HuH-7.5 (cell line): ENCODE data around the gene GSE1.

Experiments used
- DNase-seq: peaks from one replicate; pipeline ENCODE4 v3.0.0; 2011; ENCODE audit warnings: low spot score

Gene GSE1

GRCh38 chr16:85650135-85650843 is 37.2 kb downstream of the GSE1 start:
- DNase-seq: no peak

- no peak for DNase-seq
Observed at GRCh38 chr16:85650844-85651628, 37.9 kb downstream of the GSE1 start.

- DNase-seq: no peak
Observed at GRCh38 chr16:85651629-85652430, 38.7 kb downstream of the GSE1 start.

- DNase-seq: peak; percentile 68
Observed at GRCh38 chr16:85652431-85653221, 39.5 kb downstream of the GSE1 start.

- DNase-seq: no peak
Observed at GRCh38 chr16:85653290-85653891, 40.3 kb downstream of the GSE1 start.

- no peak for DNase-seq
Observed at GRCh38 chr16:85654251-85655095, 41.4 kb downstream of the GSE1 start.

DNA sequence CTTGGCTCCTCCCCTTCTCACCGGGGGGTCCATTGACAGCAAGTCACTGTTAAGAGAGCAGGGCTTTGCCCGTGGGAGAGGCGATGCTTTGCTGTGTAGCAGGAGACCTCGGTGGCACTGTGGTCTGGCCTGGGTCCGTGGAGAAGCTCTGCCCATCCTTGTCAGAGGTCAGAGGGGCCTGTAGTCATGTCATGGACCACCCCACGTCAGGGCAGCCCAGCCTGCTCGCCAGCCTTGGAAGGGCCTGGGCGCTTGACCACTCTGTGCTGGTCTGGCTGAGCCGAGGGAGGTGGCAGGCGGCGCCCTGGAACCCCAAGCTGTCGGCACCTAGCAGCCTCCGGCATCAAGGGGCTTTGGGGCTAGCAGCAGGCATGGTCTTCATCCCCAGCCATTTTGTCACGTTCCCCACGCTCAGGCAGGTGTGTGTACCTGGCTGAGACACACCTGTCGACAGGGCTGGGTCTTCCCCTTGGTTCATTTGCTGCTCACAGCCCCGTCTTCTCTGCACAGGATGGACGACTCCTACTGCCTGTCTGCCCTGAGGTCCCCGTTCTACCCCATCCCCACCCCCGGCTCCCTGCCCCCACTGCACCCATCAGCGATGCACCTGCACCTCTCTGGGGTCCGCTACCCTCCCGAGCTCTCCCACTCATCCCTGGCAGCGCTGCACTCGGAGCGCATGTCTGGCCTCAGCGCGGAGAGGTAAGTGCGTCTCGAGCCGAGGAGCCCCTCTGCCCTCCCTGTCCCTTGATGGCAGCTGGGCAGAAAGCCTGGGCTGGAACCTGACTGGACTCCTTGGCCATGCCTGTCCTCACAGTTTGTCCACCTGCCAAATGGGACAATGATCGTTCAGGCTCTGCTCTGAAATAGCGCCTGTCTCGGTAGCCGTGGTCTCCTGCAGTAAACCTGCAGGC is 42.4 kb downstream of the GSE1 start:
- DNase-seq: no peak

DNA sequence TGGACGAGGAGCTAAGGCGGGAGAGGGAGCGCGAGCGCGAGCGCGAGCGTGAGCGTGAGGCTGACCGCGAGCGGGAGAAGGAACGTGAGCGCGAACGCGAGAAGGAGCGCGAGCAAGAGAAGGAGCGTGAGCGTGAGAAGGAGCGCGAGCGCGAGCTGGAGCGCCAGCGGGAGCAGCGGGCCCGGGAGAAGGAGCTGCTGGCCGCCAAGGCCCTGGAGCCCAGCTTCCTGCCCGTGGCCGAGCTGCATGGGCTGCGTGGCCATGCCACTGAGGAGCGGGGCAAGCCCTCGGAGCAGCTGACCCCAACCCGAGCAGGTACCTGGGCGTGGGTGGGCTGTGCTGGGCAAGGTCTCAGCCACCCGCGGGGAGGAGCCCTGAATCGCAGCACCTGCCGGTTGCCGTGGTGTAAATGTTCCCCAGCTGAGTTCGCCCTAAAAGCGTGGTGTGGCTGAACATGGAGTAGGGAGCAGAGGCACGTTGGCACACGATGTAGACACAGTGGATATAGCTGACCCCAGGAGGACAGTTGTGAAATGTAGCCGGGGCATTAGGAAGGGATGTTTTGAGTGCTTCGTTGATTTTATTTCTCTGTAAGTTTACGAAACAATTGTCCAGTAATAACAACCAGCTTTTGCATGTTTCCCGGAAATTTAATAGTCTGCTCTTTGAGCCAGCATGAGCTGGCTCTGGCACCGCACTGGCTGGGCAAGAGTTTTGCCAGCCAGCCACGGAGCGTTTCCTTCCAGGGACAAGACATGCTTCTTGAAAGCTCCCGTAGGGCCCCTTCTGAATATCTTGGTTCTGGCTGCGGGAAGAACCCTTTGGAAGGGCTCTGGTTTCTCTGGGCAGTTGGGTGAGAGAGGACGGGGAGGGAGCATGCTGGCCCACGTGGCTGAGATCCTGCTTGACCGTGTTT is 43.5 kb downstream of the GSE1 start:
- DNase-seq: no peak

DNA sequence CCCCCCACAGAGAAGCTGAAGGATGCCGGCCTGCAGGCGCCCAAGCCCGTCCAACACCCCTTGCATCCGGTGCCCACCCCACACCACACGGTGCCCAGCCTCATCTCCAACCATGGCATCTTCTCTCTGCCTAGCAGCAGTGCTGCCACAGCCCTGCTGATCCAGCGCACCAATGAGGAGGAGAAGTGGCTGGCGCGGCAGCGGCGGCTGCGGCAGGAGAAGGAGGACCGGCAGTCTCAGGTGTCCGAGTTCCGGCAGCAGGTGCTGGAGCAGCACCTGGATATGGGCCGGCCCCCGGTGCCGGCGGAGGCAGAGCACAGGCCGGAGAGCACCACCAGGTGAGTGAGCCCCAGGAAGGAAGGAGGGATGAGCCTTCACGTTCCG is 44.1 kb downstream of the GSE1 start:
- no peak for DNase-seq

- DNase-seq: no peak
Observed at GRCh38 chr16:85657996-85658395, 44.9 kb downstream of the GSE1 start.

DNA sequence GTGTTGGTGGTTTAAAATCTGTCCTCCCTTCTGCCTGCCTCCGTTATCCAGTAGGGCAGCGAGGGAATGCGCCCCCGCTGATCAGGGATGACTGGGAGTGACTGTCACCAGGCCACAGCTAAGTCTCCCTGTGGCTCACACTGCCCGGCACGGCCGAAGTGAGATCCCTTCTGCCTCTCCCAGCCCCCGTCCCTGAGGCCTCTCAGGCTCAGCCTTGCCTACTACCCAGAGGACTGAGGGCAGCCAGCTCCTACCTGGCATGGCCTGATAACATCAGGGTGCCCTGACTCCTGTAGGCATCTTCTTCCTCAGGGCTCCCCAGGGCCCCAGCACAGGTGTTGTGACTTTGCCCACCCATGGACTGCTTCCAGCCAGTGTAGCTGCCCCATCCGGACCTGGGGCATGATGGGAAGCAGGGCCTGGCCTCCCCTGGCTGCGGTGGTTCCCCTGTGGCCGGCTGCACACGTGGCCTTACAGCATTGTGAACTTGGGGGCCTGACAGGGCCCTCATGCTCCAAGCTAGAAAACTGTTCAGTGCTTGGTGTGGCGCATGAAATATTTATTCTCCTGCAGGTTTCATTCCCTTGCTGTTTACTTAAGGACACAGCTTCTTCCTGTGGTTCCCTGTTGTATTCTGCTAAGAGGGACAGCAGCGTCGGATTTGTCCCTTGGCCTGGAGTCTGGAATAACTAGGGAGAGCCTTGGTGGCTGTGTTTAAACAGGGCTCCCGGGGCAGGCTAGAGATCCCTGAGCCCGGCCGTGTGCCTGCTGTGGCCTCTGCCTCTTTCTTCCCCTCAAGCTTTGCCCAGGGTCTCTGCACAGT is 45.6 kb downstream of the GSE1 start:
- no peak for DNase-seq

GRCh38 chr16:85659336-85659735 is 46.2 kb downstream of the GSE1 start:
- DNase-seq: no peak

DNA sequence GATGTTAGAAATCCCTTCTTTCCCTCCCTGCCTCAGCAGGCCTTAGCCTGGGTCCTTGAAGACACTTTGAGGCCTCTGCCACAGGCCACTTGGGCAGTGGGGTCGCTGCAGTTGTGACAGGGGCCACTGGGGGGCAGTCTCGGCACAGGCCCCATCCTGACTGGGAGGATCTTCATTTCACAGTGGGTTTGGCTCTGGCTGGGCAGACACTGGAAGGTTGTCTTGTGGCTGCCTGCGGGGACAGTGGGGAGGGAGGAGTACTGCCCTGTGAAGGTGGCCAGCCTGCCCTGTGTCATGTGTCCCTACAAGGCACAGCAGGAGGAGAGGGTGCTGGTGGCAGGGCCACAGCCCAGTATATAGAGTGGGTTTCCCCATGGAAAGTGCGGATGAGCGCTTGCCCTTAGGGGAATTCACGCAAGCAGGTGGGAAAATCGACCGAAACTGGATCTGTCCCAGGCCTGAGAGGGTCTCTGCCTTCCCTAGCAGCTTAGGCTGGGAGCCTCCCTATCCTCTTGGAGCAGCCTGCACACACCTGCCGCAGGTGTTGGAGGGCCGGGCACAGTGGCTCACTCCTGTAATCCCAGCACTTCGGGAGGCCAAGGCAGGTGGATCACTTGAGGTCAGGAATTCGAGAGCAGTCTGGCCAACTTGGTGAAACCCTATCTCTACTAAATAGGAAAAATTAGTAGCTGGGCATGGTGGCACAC is 46.8 kb downstream of the GSE1 start:
- DNase-seq: peak; percentile 98

DNA sequence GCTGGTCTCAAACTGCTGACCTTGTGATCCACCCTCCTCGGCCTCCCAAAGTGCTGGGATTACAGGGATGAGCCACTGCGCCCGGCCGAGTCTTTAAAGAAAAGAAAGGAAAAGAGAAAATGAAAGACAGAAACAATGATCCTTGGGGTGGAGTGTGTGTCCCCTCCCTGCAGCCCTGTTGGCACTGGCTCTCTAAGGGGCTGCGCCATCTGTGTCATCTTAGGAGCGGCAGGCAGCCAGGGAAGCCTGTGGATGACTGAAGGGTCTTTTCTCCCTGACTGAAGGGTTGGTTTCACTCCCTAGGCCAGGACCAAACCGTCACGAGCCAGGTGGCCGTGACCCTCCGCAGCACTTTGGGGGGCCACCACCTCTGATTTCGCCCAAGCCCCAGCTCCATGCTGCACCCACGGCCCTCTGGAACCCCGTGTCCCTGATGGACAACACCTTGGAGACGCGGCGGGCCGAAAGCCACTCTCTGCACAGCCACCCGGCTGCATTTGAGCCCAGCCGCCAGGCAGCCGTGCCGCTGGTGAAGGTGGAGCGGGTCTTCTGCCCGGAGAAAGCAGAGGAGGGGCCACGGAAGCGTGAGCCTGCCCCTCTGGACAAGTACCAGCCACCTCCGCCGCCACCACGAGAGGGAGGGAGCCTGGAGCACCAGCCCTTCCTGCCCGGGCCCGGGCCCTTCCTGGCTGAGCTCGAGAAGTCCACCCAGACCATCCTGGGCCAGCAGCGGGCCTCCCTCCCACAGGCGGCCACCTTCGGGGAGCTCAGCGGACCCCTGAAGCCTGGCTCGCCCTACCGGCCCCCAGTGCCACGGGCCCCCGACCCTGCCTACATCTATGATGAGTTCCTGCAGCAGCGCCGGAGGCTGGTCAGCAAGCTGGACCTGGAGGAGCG is 48.0 kb downstream of the GSE1 start:
- DNase-seq: no peak

- no peak for DNase-seq
Observed at GRCh38 chr16:85661740-85662481, 48.8 kb downstream of the GSE1 start.
